22Rv1 (cell line): ENCODE results near the gene TPRKB.
"Not testable (repeated sequence)": the region's sequence is repeated elsewhere in the genome, so short reads cannot be mapped to it uniquely, and the experiment has no call there.

Source experiments
- H3K27ac ChIP-seq: fragments of 450-650 bp; 2 replicates; pipeline ENCODE4 v1.5.1; 2017
- CTCF ChIP-seq: fragments of 450-650 bp; IDR thresholded peaks from 2 replicates; pipeline ENCODE4 v1.5.1; 2017; ENCODE audit warnings: mild to moderate bottlenecking
- ZFX ChIP-seq: fragments of 450-650 bp; IDR thresholded peaks from 2 replicates; pipeline ENCODE4 v1.6.1; 2017; ENCODE audit warnings: antibody characterized with exemption, borderline replicate concordance

TPRKB gene

DNA sequence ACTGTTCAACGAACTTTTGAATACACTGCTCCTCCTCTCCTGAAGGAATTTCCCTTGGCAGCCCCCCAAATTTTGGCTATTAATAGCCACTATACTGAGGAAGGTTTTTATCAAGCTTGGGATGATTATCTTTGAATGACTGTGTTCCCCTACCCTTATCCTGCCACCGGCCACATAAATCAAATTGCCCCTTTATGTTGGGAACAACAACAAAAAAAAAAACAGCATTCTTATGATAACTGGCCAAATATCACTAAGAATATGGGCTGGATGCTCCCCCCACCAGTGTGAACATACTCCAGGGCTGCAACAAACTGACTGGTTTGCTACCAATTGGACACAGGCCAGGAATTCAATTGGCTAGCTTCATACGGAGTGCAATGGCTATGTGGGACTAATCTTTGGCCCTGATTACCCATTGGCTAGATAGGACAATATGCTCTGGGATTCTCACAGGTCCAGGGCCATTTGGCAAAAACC is 22.2 kb upstream of the TPRKB start:
- TF ChIP-seq ZFX = no peak
- no peak for TF ChIP-seq CTCF
- H3K27ac ChIP-seq = no peak overlapping the region

DNA sequence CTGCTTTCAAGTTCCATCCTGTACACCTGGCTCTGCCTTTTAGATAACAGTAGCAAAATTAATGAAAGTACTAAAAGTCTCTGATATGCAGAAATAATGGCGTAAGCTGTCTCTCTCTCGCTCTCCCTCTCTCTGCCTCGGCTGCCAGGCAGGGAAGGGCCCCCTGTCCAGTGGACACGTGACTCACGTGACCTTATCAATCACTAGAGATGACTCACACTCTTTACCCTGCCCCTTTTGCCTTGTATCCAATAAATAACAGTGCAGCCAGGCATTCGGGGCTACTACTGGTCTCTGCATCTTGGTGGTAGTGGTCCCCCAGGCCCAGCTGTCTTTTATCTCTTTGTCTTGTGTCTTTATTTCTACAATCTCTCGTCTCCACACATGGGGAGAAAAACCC is 17.2 kb upstream of the TPRKB start:
- not testable (repeated sequence) for H3K27ac ChIP-seq

GRCh38 chr2:73749314-73749713 is 12.2 kb upstream of the TPRKB start:
- no peak overlapping the region for H3K27ac ChIP-seq
- TF ChIP-seq CTCF (no peak), ZFX (no peak)

GRCh38 chr2:73746877-73747208 is 9.7 kb upstream of the TPRKB start:
- TF ChIP-seq CTCF (no peak), ZFX (no peak)
- no peak overlapping the region for H3K27ac ChIP-seq

DNA sequence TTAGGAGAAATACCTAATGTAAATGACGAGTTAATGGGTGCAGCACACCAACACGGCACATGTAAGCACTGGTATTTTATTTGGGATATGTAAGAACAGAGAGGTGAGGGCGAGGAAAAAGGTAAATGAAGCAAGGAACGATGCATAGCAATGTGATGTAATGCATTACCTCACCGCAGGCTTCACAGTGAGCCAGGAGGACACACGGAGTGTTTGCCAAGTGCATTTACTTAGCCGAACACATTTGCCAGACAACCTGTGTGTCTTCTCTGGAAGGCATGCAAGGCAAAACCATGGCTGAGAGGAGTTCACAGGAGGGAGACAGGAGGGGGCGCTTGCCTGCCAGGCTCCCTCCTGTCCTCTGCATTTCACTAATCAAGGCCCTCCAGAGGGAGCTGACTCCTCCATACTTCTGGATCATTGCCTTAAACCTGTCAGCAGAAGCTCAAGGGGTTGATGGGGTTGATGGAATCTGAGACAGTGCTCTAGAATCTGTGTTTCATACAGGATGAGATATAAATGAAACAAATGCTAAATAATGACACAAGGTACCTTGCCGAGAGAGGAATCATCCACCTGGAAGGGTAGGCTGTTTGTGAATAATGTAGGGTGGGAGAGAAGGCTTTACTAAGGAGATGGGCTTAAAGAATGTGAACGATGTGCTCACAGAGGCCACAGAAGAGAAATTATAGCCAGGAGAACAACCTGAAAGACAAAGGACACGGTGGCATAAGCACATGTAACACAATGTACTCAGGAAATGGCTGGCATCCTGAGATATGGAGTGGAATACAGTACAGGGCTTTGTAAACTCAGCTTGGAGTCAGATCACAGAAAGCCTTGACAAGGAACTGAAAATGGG is 9.1 kb upstream of the TPRKB start:
- H3K27ac ChIP-seq = no peak overlapping the region
- TF ChIP-seq CTCF (no peak), ZFX (no peak)

DNA sequence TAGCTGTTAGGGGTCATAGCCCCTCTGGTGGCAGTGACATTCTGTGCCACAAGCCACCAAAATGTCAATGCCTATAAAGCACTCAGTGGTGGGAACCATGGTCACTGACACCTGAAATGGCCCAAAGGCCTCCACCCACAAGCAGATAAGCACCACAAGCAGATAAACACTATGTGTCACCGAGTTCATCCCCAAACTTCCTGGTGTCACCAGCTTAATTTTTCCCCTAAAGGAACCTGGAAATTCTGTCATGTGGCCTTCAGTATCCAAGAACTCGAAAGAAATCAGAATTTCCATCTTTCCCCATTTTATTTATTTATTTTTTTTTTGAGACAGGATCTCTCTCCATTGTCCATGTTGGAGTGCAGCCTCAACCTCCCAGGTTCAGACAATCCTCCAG is 3.6 kb upstream of the TPRKB start:
- TF ChIP-seq CTCF (no peak), ZFX (no peak)
- H3K27ac ChIP-seq = no peak overlapping the region

DNA sequence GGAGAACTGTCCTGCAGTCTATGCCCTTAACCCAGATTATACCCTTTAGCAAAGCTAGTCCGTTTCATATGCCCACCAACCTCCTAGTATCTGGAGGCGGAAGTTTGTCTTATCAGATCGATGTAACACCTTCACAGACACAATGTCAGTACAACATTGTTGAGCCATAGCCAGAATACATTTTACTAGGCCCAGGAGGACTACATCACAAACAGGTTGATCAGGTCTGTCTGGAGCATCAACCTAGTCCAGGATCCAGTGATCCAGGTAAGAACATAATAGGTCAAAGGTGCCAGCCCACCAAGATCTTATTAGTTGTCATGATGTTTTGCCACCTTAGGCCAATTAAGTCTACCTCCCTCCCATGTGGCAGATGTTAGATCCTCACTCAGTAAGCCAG is 2.0 kb upstream of the TPRKB start:
- H3K27ac ChIP-seq = peak overlapping the region; percentile 23
- TF ChIP-seq ZFX = no peak
- TF ChIP-seq CTCF = no peak

- TF ChIP-seq CTCF (no peak), ZFX (no peak)
- H3K27ac ChIP-seq = peak overlapping the region; percentile 83
Observed at GRCh38 chr2:73736378-73736777, 767 bp downstream of the TPRKB start.
